NCI-H2196 (cell line): Measurements from ENCODE around the gene DNAAF1.

ENCODE experiments used
- DNase-seq: peaks from one replicate; lab custom pipeline; 2025; ENCODE audit not compliant: unreplicated experiment; lab: John Stamatoyannopoulos, UW

The DNAAF1 gene

GRCh38 chr16:84159007-84159406, 13.9 kb downstream of the DNAAF1 start:
- no peak for DNase-seq

- DNase-seq, result no peak
Measured at GRCh38 chr16:84159800-84160199, 14.7 kb downstream of the DNAAF1 start.

DNA sequence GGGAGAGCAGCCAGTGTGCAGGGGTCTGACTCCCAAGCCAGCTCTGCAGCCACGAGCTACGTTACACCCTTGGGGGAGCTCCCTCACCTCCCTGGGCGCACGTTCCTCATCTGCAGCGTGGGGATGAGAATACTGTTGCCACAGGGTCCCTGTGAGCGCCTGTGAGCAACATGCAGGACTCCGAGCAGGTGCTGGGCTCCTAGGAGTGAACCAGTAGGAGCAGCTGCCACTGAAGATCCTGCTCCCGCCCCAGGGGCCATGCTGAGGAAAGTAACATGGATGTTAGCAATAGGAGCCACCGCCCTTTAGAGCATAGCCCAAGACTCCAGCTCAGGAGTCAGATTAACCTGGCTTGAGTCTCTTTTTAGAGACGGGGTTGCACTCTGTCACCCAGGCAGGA, 15.9 kb downstream of the DNAAF1 start:
- no peak for DNase-seq

DNA sequence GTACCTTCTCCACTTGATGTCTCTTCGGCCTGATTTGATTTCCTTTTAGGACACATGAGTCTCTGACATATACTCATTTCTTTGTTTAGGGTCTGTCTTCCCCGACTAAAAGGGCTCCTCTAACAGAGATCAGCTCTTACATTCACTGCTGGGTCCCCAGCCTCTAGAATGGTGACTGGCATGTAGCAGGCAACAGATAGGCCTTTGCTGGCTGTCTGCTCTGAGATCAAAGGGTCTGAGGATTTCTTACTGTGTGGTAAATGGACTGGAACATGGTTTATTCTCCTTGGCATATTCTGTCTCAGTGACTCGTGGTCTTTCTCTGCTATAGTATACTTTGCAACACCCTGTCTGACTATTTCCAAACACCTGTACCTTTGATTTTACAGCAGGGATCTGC, 16.7 kb downstream of the DNAAF1 start:
- no peak for DNase-seq

DNA sequence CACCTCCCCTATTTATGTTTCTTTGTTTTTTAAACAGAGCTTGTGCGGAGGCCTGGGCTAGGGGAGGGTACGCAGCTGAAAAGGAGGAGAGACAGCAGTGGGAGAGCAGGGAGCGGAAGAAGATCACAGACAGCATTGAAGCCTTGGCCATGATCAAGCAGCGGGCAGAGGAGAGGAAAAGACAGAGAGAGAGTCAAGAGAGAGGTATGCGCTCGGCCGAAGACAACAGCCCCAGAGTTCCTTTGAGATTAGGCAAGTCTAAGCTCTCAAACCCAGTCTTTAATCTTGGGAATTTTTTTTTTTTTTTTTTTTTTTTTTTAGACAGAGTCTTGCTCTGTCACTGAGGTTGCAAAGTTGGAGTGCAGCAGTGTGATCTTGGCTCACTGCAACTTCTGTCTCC, 20.6 kb downstream of the DNAAF1 start:
- no peak for DNase-seq

- no peak for DNase-seq
Measured at GRCh38 chr16:84166796-84167695, 21.9 kb downstream of the DNAAF1 start.

GRCh38 chr16:84169765-84170310, 24.7 kb downstream of the DNAAF1 start:
- DNase-seq, result no peak

GRCh38 chr16:84174396-84174795, 29.3 kb downstream of the DNAAF1 start:
- DNase-seq, result no peak

DNA sequence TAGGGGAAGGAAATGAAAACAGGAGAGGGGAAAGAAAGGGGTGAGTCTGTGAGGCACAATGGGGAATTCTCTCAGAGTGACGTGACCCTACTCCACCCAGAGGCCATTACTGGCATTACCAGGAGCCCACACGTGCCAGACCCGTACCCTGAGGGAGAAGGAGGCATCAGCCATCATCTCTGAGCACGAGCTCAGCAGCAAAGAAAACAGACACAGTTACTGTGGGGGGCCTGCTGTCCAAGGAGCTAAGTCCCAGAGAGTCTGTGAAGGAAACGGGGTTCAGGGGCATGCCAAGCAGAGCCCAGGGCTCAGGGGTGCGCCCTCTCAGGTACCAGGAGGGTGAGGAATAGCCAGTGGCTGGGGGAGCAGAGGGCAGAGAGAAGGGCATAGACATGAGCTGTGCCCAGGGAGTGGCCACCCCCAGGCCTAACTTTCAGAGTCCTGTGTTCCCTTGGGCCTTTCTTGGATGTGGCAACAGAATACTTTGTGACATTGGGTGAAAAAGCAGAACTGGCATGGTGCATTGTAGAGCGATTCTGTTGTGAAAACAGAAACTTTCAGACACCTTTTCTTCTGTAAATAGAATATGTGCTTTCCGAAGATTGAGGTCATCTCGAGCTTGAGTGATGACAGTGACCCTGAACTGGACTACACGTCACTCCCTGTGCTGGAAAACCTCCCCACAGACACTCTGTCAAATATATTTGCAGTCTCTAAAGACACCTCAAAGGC, 30.4 kb downstream of the DNAAF1 start:
- DNase-seq, result no peak

DNA sequence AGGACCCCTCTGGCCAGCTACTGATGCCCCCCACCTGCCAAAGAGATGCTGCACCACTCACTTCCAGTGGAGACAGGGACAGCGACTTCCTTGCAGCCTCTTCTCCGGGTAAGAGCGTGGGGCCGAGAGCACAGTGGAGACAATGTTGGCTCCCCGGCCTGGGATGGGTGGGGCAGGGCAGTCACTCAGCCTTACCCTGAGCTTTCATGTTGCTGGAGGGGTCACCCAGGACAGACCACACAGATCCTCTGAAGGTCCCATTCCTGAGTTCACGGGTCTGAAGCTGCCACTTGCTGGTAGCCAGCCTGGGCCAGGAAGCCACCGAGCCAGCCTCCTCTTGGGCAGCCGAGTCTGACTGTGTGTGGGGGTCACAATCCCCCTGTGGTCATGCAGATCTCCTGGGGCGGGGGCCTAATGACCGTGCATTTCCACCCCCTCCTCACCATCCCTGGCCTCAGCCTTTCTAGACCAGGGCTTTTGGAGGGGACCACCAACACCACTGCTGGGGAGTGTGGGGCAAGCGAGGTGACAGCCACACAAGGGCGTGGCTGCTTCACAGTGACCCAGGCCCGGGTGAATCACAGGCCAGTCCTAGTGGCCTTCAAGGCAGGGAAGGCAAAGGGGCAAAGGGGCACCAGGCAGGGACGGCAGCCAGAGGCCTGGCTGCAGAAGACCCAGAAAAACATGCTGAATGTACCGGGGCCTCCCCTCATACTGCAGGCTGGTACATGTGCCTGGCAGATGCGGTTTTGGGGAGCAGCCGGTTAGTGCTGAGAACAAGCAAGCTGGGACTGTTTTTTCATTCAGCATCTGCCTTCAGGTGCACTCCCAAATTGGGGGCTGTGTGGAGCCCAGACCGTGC, 31.3 kb downstream of the DNAAF1 start:
- DNase-seq, result no peak

GRCh38 chr16:84177741-84178073, 32.6 kb downstream of the DNAAF1 start:
- no peak for DNase-seq

- DNase-seq, result no peak
Measured at GRCh38 chr16:84178146-84178765, 33.1 kb downstream of the DNAAF1 start.

- DNase-seq, result no peak
Measured at GRCh38 chr16:84178892-84179611, 33.9 kb downstream of the DNAAF1 start.

- no peak for DNase-seq
Measured at GRCh38 chr16:84179612-84180320, 34.7 kb downstream of the DNAAF1 start.

GRCh38 chr16:84180519-84181140, 35.5 kb downstream of the DNAAF1 start:
- no peak for DNase-seq

- no peak for DNase-seq
Measured at GRCh38 chr16:84181144-84181915, 36.2 kb downstream of the DNAAF1 start.

DNA sequence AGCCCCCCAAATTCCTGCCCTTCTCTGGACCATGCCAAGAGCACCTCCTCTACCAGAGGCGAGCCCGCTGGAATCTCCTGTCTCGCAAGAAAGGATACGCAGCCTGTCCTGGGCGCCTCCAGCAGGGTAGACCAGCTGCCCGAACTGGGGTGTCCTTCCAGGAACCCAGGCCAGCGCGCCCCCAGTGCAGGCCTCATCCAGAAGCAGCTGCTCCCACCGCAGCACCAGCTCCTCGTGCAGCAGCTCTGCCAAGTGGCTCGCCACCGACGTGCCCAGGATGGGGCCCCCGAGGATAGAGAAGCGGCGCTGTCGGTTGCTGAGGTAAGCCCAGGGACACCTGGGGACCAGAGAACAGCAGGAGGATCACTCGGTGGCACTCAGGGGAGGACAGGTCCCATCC, 37.0 kb downstream of the DNAAF1 start:
- DNase-seq, result no peak
